ENCODE data around the gene AKAP8. TPM values are rescaled to one million over a fixed set of nuclear protein-coding genes. Genes with fewer than 3 reads are reported as not detected.

Gene AKAP8
- total and polyA plus RNA-seq, 9 of the 15 experiments (the other 6 are each of a cell fraction or from before 2014, with no cell fraction given): 3.4 to 56.5 (median 15.0) TPM

DNA sequence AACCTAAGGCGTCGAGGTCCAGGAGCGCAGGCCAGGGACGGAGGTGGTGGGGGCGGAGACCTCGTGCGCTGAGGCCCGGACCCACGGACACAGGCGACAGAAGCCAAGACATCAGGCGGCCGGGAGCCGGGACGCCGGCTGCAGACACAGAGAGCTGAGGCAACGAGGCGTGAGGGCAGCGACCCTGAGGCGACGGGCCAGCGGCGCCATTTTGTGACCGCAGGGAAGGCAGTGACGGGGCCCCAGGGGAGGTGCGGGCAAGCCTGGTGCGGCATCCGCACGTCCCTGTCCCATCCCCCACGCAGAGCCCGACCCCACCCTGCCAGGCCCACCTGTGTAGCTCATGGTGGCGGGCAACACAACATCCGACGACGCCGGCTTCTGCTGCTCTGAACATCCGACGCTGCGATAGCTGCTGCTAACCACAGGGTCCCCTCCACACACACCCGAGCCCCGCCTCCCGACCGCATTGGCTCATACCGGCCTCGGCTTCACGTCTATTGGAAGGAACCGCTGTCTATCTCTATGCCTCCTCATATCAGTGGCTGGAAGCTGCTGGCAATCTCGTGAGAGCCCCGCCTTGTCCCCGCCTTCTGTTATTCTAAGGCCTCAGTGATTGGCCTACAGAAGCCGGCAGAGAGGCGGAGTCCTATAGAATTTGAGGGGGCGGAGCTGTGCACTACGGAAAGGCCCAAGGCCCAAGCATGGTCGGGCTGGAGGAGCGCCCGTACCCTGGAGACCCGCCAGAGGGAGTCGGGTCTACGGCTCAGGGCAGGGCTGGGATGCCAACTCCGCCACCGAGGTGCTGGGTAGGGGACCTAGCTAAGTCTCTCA is 39.2 kb upstream of the AKAP8 start, which contains the start of gene AKAP8L (continued):
- TF ChIP-seq RERE (CRISPR knock-in tag; IDR thresholded peaks at IDR 0.05; ENCODE audit: borderline replicate concordance) (no peak), FOXP4 (CRISPR knock-in tag; IDR thresholded peaks at IDR 0.05; ENCODE audit: borderline replicate concordance) (peak; percentile 85; the same call in 1 of the 2 replicates), ZC3H4 (CRISPR knock-in tag; IDR thresholded peaks at IDR 0.05; ENCODE audit: borderline replicate concordance) (peak; percentile 70; the same call in 1 of the 2 replicates), FOXA1 (IDR thresholded peaks at IDR 0.05; ENCODE audit: borderline replicate concordance) (no peak), SMC3 (conservative IDR thresholded peaks at IDR 0.05; ENCODE audit: insufficient read depth, low read depth, low read length) (peak; percentile 75), PRDM10 (IDR thresholded peaks at IDR 0.05; ENCODE audit: partially characterized antibody) (no peak), MEF2A (IDR thresholded peaks at IDR 0.05; ENCODE audit: control insufficient read depth, low read depth, low read length) (no peak), STAT6 (CRISPR knock-in tag; IDR thresholded peaks at IDR 0.05) (no peak), NFE2 (IDR thresholded peaks at IDR 0.05; ENCODE audit: low read depth) (no peak), ZNF76 (CRISPR knock-in tag; IDR thresholded peaks at IDR 0.05; ENCODE audit: borderline replicate concordance) (0 out of 2 replicates have a peak, but pooled peaks have one; percentile 53), RAD21 (CRISPR knock-in tag; conservative IDR thresholded peaks at IDR 0.05 in 1 of 2, IDR thresholded peaks at IDR 0.05 in 1 of 2) (peak; percentile 65 to 72)
